GM06990 (cell line): ENCODE results near the gene EML6.

Experiments used
- DNase-seq: peaks from one replicate; pipeline ENCODE4 v3.0.0-alpha.2; 2011; ENCODE audit not compliant: insufficient read length; ENCODE audit errors: extremely low read depth
- H3K27me3 ChIP-seq: replicated peaks from 2 replicates; pipeline ENCODE4 v1.6.0; 2011; ENCODE audit warnings: low read length; ENCODE audit not compliant: control insufficient read depth, insufficient read depth
- H3K36me3 ChIP-seq: 2 replicates; pipeline ENCODE4 v1.5.1; 2011; ENCODE audit warnings: low read length; ENCODE audit not compliant: control insufficient read depth, insufficient read depth
- H3K4me3 ChIP-seq: replicated peaks from 2 replicates; pipeline ENCODE4 v1.5.1; 2011; ENCODE audit warnings: low read depth, mild to moderate bottlenecking, control low read depth, low read length
- CTCF ChIP-seq: IDR thresholded peaks from 2 replicates; pipeline ENCODE4 v1.5.1; 2011; ENCODE audit warnings: low read length, control low read depth, mild to moderate bottlenecking, inconsistent platforms; ENCODE audit not compliant: insufficient read depth, poor library complexity, severe bottlenecking

EML6 gene

DNA sequence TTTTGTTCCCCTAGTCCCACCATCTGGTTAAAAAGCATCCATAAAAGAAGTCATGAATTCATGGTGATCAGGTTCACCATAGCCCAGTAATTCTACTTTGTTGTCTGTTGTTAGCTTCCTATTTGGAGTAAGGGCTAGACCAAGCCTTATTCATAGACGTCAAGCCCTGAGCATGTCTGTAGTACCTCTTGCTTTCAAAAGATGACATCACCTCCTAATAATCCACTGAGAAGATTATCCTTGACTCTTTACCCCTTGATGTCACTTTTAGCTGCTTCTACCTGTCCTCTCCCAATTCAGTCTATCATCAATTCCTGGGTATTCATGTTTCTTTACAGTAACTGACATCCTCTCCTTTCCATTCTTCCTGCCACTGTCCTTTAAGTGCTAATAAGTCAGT is 90.1 kb downstream of the EML6 start:
- no peak for DNase-seq

GRCh38 chr2:54814389-54815147 is 91.1 kb downstream of the EML6 start:
- TF ChIP-seq CTCF, result no peak
- DNase-seq, result no peak
- Histone ChIP-seq H3K36me3 (no peaks in the 10 kb centered on the region), H3K4me3 (no peak overlapping the region), H3K27me3 (no peaks in the 10 kb centered on the region; the same call in 1 of the 2 replicates)

More for the DNA sequence above, 90.1 kb downstream of the EML6 start:
- Histone ChIP-seq H3K27me3 (no peaks in the 10 kb centered on the region; the same call in 1 of the 2 replicates), H3K36me3 (no peaks in the 10 kb centered on the region), H3K4me3 (no peak overlapping the region)
- TF ChIP-seq CTCF, result no peak

- no peak for DNase-seq
- Histone ChIP-seq H3K36me3 (no peaks in the 10 kb centered on the region), H3K27me3 (no peaks in the 10 kb centered on the region; the same call in 1 of the 2 replicates), H3K4me3 (no peak overlapping the region)
- no peak for TF ChIP-seq CTCF
Observed at GRCh38 chr2:54815148-54815539, 91.7 kb downstream of the EML6 start.

GRCh38 chr2:54818226-54818625 is 94.8 kb downstream of the EML6 start:
- Histone ChIP-seq H3K27me3 (no peaks in the 10 kb centered on the region; the same call in 1 of the 2 replicates), H3K4me3 (no peak overlapping the region), H3K36me3 (no peaks in the 10 kb centered on the region)
- no peak for DNase-seq
- no peak for TF ChIP-seq CTCF

DNA sequence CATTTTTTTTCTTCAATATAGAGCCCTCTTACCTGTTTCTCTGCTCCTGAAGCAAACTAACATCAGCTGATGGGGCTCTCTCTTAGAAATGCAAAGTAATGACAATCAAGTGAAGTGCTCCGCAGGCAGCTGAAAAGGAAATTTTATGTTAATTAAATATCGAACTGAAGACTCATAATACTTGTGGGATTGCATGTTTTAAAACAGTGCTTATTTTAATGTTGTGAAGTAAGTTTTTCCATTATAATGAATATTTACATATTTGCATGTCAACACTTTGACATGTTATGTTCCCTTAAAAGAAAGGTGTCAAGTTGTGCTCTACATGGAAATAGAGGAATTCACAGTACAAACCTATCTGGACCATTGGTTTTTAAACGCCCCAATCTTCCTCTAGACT is 97.1 kb downstream of the EML6 start:
- no peak for TF ChIP-seq CTCF
- Histone ChIP-seq H3K36me3 (no peaks in the 10 kb centered on the region), H3K4me3 (no peak overlapping the region), H3K27me3 (no peaks in the 10 kb centered on the region; the same call in 1 of the 2 replicates)
- no peak for DNase-seq

GRCh38 chr2:54824567-54824966 is 101.1 kb downstream of the EML6 start:
- no peaks in the 10 kb centered on the region for H3K36me3 ChIP-seq
- H3K27me3 ChIP-seq, result no peaks in the 10 kb centered on the region; the same call in none of the 2 replicates
- DNase-seq, result no peak
- TF ChIP-seq CTCF, result no peak
- no peak overlapping the region for H3K4me3 ChIP-seq
